Measurements from ENCODE around the gene TBC1D20. TPM values are rescaled to one million over a fixed set of nuclear protein-coding genes. Genes with fewer than 3 reads are reported as not detected.
A peak's percentile ranks its signal among the peaks of the same experiment; 100 is the strongest.
"Not testable (repeated sequence)": the region's sequence is repeated elsewhere in the genome, so short reads cannot be mapped to it uniquely, and the experiment has no call there.

Gene TBC1D20
- total RNA-seq, 1 donor from 2014 or later = 31.5 TPM

DNA sequence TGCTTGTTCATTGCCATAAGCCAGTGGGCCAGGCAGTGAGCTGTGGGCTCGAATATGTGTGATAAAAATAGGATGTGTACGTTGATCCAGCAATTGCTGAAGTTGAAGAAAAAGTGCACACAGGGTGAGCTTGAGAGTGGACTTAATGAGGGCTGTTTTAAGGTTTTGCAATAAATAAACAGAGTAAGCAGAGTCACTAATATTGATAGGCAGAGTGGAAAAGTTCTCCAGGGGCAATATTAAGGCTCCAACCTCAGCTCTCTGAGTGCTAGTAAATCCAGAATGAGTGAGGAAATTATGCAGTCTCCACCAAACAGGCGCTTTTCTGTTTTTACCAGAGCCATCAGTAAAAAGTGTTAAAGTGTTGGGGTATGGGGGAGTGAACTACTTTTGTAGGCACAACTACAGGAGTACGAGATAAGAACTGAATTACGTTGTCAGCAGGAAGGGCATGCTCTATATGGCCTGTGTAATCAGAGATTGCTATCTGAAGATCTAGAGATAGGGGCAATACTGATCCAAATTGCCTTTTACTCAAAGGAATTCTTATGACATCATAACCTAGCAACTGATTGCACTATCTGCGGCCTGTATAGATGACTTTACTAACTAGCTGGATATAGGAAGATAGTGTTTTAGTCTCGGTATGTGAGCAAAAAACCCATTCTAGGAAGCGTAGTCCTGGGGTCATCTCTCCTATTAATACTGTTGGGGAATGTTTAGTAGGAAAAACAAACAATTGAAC lies 7.6 kb upstream of the TBC1D20 start:
- H3K4me3 Mint-ChIP-seq (ENCODE audit: low read depth) = no peak overlapping the region
- intact Hi-C loops (cut with micrococcal nuclease) = no loop called here
- no peak overlapping the region for H3K27ac Mint-ChIP-seq
- H3K9me3 Mint-ChIP-seq = peaks cover 31% of the 10 kb centered on the region
- H3K27me3 Mint-ChIP-seq (ENCODE audit: low read depth) = peaks cover 3% of the 10 kb centered on the region
- peaks cover 6% of the 10 kb centered on the region for H3K4me1 Mint-ChIP-seq (ENCODE audit: low read depth)
- DNase-seq (ENCODE audit: low spot score) = no peak
- H3K36me3 Mint-ChIP-seq (ENCODE audit: low read depth) = peaks cover 24% of the 10 kb centered on the region

- Mint-ChIP-seq H3K4me1 (ENCODE audit: low read depth) (peaks cover 6% of the 10 kb centered on the region), H3K9me3 (peaks cover 31% of the 10 kb centered on the region), H3K27ac (no peak overlapping the region), H3K36me3 (ENCODE audit: low read depth) (peaks cover 6% of the 10 kb centered on the region), H3K27me3 (ENCODE audit: low read depth) (peaks cover 5% of the 10 kb centered on the region), H3K4me3 (ENCODE audit: low read depth) (no peak overlapping the region)
- DNase-seq (ENCODE audit: low spot score) = no peak
- intact Hi-C loops (cut with micrococcal nuclease) = no loop called here
Observed at GRCh38 chr20:467755-468154, 5.4 kb upstream of the TBC1D20 start.

GRCh38 chr20:461254-462198 lies 807 bp downstream of the TBC1D20 start:
- peaks cover under 1% of the 10 kb centered on the region for H3K9me3 Mint-ChIP-seq
- H3K4me3 Mint-ChIP-seq (ENCODE audit: low read depth) = peak overlapping the region; percentile 96
- peak; percentile 52 for DNase-seq (ENCODE audit: low spot score)
- intact Hi-C loops (cut with micrococcal nuclease) = loop anchor here (1.0 to 5.0 kb wide), 3 partner anchors 17 to 54 kb away; partner anchors contain the start of gene RBCK1
- peak overlapping the region; percentile 86 for H3K27ac Mint-ChIP-seq
- H3K36me3 Mint-ChIP-seq (ENCODE audit: low read depth) = peaks cover 33% of the 10 kb centered on the region
- H3K4me1 Mint-ChIP-seq (ENCODE audit: low read depth) = peaks cover 44% of the 10 kb centered on the region
- peaks cover 3% of the 10 kb centered on the region for H3K27me3 Mint-ChIP-seq (ENCODE audit: low read depth)

DNA sequence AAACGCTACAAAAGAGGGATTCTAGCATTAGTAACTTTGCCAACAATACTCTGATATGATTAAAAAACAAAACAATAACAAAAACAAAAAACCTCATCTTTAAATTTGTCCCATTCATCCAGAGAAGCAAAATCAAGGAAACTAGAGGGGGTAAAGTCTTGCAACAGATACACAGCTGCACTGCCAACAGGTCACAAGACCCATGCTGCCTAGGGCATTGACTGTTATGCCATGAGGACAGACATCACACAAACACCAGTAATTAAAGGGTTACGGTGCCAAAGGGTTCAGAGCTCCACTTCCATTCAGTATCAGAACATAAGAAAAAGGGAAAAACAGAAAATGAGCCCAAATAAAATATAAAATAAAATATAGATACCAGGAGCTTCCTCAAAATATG lies 1.6 kb downstream of the TBC1D20 start:
- Mint-ChIP-seq H3K4me1 (ENCODE audit: low read depth) (peaks cover 44% of the 10 kb centered on the region), H3K9me3 (no peaks in the 10 kb centered on the region), H3K27me3 (ENCODE audit: low read depth) (peaks cover 3% of the 10 kb centered on the region), H3K4me3 (ENCODE audit: low read depth) (peak overlapping the region; percentile 67), H3K36me3 (ENCODE audit: low read depth) (peaks cover 33% of the 10 kb centered on the region), H3K27ac (no peak overlapping the region)
- intact Hi-C loops (cut with micrococcal nuclease) = loop anchor here (5.0 kb wide), 1 partner anchor 53 kb away; the partner anchor contains the start of gene RBCK1
- DNase-seq (ENCODE audit: low spot score) = no peak

DNA sequence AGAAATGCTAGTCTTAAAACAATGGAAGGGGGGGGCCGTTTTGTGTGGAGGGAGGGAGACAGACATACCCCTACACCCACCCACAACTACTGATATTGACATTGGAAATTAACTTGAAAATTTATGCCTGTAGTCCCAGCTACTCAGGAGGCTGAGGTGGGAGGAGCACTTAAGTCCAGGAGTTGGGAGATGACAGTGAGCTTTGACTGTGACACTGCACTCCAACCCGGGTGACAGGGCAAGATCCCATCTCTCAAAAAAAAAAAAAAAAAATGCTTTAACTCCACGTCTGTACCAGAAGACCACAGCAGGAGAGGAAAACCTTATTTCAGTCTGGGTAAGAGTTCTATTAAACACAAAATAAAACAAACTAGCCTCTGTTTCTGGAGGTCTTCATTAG lies 2.2 kb downstream of the TBC1D20 start:
- H3K27me3 Mint-ChIP-seq (ENCODE audit: low read depth) = peaks cover 3% of the 10 kb centered on the region
- H3K27ac Mint-ChIP-seq = no peak overlapping the region
- intact Hi-C loops (cut with micrococcal nuclease) = loop anchor here (5.0 kb wide), 1 partner anchor 53 kb away; the partner anchor contains the start of gene RBCK1
- H3K4me3 Mint-ChIP-seq (ENCODE audit: low read depth) = peak overlapping the region; percentile 67
- H3K4me1 Mint-ChIP-seq (ENCODE audit: low read depth) = peaks cover 44% of the 10 kb centered on the region
- peaks cover 33% of the 10 kb centered on the region for H3K36me3 Mint-ChIP-seq (ENCODE audit: low read depth)
- DNase-seq (ENCODE audit: low spot score) = no peak
- no peaks in the 10 kb centered on the region for H3K9me3 Mint-ChIP-seq

- peak overlapping the region; percentile 33 for H3K4me3 Mint-ChIP-seq (ENCODE audit: low read depth)
- H3K36me3 Mint-ChIP-seq (ENCODE audit: low read depth) = peaks cover 33% of the 10 kb centered on the region
- intact Hi-C loops (cut with micrococcal nuclease) = no loop called here
- peaks cover 44% of the 10 kb centered on the region for H3K4me1 Mint-ChIP-seq (ENCODE audit: low read depth)
- no peaks in the 10 kb centered on the region for H3K9me3 Mint-ChIP-seq
- H3K27ac Mint-ChIP-seq = no peak overlapping the region
- H3K27me3 Mint-ChIP-seq (ENCODE audit: low read depth) = no peaks in the 10 kb centered on the region
- DNase-seq (ENCODE audit: low spot score) = no peak
Observed at GRCh38 chr20:458776-459175, 3.6 kb downstream of the TBC1D20 start.

DNA sequence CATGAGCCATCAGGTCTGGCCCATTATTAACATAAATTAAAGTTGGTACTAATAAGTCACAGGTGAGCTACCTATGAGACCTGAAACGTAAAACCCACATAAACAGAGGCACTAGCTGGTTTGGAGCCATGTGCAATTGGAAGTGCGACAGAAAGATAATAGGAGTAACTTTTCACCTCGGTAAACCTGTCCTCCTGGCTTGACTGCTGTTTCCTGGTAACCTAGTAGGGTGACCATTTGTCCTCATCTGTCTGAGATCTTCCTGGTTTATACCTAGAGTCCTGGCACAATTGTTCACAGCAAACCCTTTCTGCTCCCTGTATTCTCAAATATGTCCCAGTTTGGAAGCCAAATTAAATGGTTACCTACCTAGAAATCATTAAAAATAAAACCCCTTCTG lies 7.4 kb downstream of the TBC1D20 start:
- no peaks in the 10 kb centered on the region for H3K9me3 Mint-ChIP-seq
- H3K27me3 Mint-ChIP-seq (ENCODE audit: low read depth) = no peaks in the 10 kb centered on the region
- no peak overlapping the region for H3K4me3 Mint-ChIP-seq (ENCODE audit: low read depth)
- no peak overlapping the region for H3K27ac Mint-ChIP-seq
- intact Hi-C loops (cut with micrococcal nuclease) = no loop called here
- H3K36me3 Mint-ChIP-seq (ENCODE audit: low read depth) = peaks cover 29% of the 10 kb centered on the region
- no peak for DNase-seq (ENCODE audit: low spot score)
- H3K4me1 Mint-ChIP-seq (ENCODE audit: low read depth) = peaks cover 30% of the 10 kb centered on the region

DNA sequence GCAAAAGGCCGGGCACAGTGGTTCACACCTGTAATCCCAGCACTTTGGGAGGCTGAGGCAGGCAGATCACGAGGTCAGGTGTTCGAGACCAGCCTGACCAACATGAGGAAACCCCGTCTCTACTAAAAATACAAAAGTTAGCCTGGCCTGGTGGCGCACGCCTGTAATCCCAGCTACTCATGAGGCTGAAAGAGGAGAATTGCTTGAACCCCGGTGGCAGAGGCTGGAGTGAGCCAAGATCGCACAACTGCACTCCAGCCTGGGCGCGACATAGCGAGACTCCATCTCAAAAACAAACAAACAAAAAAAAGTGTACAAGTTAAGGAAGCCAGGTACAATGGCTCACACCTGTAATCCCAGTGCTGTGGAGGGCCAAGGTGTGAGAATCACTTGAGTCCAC lies 10.3 kb downstream of the TBC1D20 start:
- DNase-seq (ENCODE audit: low spot score); H3K9me3 Mint-ChIP-seq; H3K4me3 Mint-ChIP-seq (ENCODE audit: low read depth); H3K27ac Mint-ChIP-seq; intact Hi-C loops (cut with micrococcal nuclease); H3K27me3 Mint-ChIP-seq (ENCODE audit: low read depth): not testable (repeated sequence)
- H3K4me1 Mint-ChIP-seq (ENCODE audit: low read depth) = peaks cover 11% of the 10 kb centered on the region
- H3K36me3 Mint-ChIP-seq (ENCODE audit: low read depth) = peaks cover 19% of the 10 kb centered on the region

- Mint-ChIP-seq H3K4me3 (ENCODE audit: low read depth) (no peak overlapping the region), H3K4me1 (ENCODE audit: low read depth) (peaks cover 10% of the 10 kb centered on the region)
Observed at GRCh38 chr20:445514-446336, 16.6 kb downstream of the TBC1D20 start.

GRCh38 chr20:444862-445426 lies 17.4 kb downstream of the TBC1D20 start:
- Mint-ChIP-seq H3K4me3 (ENCODE audit: low read depth) (no peak overlapping the region), H3K27me3 (ENCODE audit: low read depth) (no peaks in the 10 kb centered on the region), H3K36me3 (ENCODE audit: low read depth) (peaks cover 69% of the 10 kb centered on the region), H3K9me3 (no peaks in the 10 kb centered on the region), H3K27ac (no peak overlapping the region), H3K4me1 (ENCODE audit: low read depth) (peaks cover 12% of the 10 kb centered on the region)
- DNase-seq (ENCODE audit: low spot score) = no peak
- intact Hi-C loops (cut with micrococcal nuclease) = no loop called here

More at GRCh38 chr20:445514-446336, 16.6 kb downstream of the TBC1D20 start:
- Mint-ChIP-seq H3K9me3 (no peaks in the 10 kb centered on the region), H3K36me3 (ENCODE audit: low read depth) (peaks cover 64% of the 10 kb centered on the region), H3K27ac (no peak overlapping the region), H3K27me3 (ENCODE audit: low read depth) (no peaks in the 10 kb centered on the region)
- intact Hi-C loops (cut with micrococcal nuclease) = no loop called here
- no peak for DNase-seq (ENCODE audit: low spot score)

DNA sequence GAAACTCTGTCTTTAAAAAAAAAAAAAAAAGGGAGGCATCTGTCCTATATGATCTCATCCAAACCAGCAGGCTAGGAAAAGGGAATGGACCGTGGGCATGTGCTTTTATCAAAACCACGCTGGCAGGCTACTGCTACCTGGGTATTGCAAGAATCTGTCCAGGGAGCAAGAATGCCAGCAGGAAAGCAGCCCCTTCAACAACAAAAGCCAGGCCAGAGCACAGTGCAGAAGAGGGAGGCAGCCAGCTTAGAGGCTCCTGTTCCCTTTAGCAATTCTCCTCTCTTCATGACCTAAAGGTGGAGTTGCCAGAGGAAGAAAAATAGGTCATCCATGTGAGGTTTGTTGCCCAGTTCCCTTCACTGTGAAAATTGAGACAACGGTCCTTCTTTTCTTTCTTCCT lies 18.2 kb downstream of the TBC1D20 start:
- peaks cover 16% of the 10 kb centered on the region for H3K4me1 Mint-ChIP-seq (ENCODE audit: low read depth)
- H3K27me3 Mint-ChIP-seq (ENCODE audit: low read depth) = no peaks in the 10 kb centered on the region
- no peak for DNase-seq (ENCODE audit: low spot score)
- no peak overlapping the region for H3K27ac Mint-ChIP-seq
- intact Hi-C loops (cut with micrococcal nuclease) = no loop called here
- no peak overlapping the region for H3K4me3 Mint-ChIP-seq (ENCODE audit: low read depth)
- H3K9me3 Mint-ChIP-seq = no peaks in the 10 kb centered on the region
- H3K36me3 Mint-ChIP-seq (ENCODE audit: low read depth) = peaks cover 73% of the 10 kb centered on the region

GRCh38 chr20:443223-443775 lies 19.0 kb downstream of the TBC1D20 start:
- H3K9me3 Mint-ChIP-seq = no peaks in the 10 kb centered on the region

More at GRCh38 chr20:443223-443775, 19.0 kb downstream of the TBC1D20 start:
- H3K36me3 Mint-ChIP-seq (ENCODE audit: low read depth) = peaks cover 81% of the 10 kb centered on the region
- H3K4me3 Mint-ChIP-seq (ENCODE audit: low read depth) = no peak overlapping the region
- no peak for DNase-seq (ENCODE audit: low spot score)
- intact Hi-C loops (cut with micrococcal nuclease) = no loop called here
- no peak overlapping the region for H3K27ac Mint-ChIP-seq
- no peaks in the 10 kb centered on the region for H3K27me3 Mint-ChIP-seq (ENCODE audit: low read depth)
- H3K4me1 Mint-ChIP-seq (ENCODE audit: low read depth) = peaks cover 25% of the 10 kb centered on the region
